MM.1S (cell line): ENCODE data around the gene NTN4.

Experiments
- DNase-seq: peaks from one replicate; pipeline ENCODE4 v3.0.0-alpha.2; 2015
- H2AFZ ChIP-seq: fragments of 300-600 bp; sonication (generic); 2 replicates; pipeline ENCODE4 v1.6.0; 2016; ENCODE audit warnings: antibody characterized with exemption, low read length
- H3F3A ChIP-seq: fragments of 300-600 bp; sonication (generic); 2 replicates; pipeline ENCODE4 v1.6.1; 2016; ENCODE audit warnings: mild to moderate bottlenecking, antibody characterized with exemption, low read length, moderate library complexity, mixed read lengths; ENCODE audit not compliant: insufficient read depth
- H3K27ac ChIP-seq: fragments of 300-600 bp; sonication (generic); 2 replicates; pipeline ENCODE4 v1.5.1; 2016; ENCODE audit warnings: mild to moderate bottlenecking, low read length
- H3K27me3 ChIP-seq: fragments of 300-600 bp; sonication (generic); replicated peaks from 2 replicates; pipeline ENCODE4 v1.6.0; 2016; ENCODE audit warnings: low read length; ENCODE audit not compliant: insufficient read depth
- H3K36me3 ChIP-seq: fragments of 300-600 bp; sonication (generic); replicated peaks from 2 replicates; pipeline ENCODE4 v1.6.1; 2016; ENCODE audit warnings: mild to moderate bottlenecking, low read length, mixed read lengths; ENCODE audit not compliant: insufficient read depth
- H3K4me1 ChIP-seq: fragments of 300-600 bp; sonication (generic); 2 replicates; pipeline ENCODE4 v1.6.1; 2016; ENCODE audit warnings: low read length, mixed read lengths
- H3K4me2 ChIP-seq: fragments of 300-600 bp; sonication (generic); 2 replicates; pipeline ENCODE4 v1.6.0; 2016; ENCODE audit warnings: low read depth, low read length
- H3K4me3 ChIP-seq: fragments of 300-600 bp; sonication (generic); 2 replicates; pipeline ENCODE4 v1.5.1; 2016; ENCODE audit warnings: low read length, mixed read lengths
- H3K79me2 ChIP-seq: fragments of 300-600 bp; sonication (generic); 2 replicates; pipeline ENCODE4 v1.6.1; 2016; ENCODE audit warnings: mixed run types, low read length, mixed read lengths
- H3K9ac ChIP-seq: fragments of 300-600 bp; sonication (generic); 2 replicates; pipeline ENCODE4 v1.6.1; 2016; ENCODE audit warnings: low read length, mixed read lengths
- H3K9me2 ChIP-seq: fragments of 300-600 bp; sonication (generic); replicated peaks from 2 replicates; pipeline ENCODE4 v1.6.1; 2016; ENCODE audit warnings: mild to moderate bottlenecking, low read length, mixed read lengths; ENCODE audit not compliant: insufficient read depth
- H3K9me3 ChIP-seq: fragments of 300-600 bp; sonication (generic); replicated peaks from 2 replicates; pipeline ENCODE4 v1.6.1; 2016; ENCODE audit warnings: mild to moderate bottlenecking, low read length, mixed read lengths; ENCODE audit not compliant: insufficient read depth
- H4K20me1 ChIP-seq: fragments of 300-600 bp; sonication (generic); 2 replicates; pipeline ENCODE4 v1.6.1; 2016; ENCODE audit warnings: mild to moderate bottlenecking, low read length, moderate library complexity, mixed read lengths; ENCODE audit not compliant: insufficient read depth
- EZH2 ChIP-seq: fragments of 300-600 bp; sonication (generic); optimal IDR thresholded peaks from 2 replicates; pipeline ENCODE3; 2017; ENCODE audit warnings: low read depth, mild to moderate bottlenecking, antibody characterized with exemption, low read length, mixed read lengths
- EZH2phosphoT487 ChIP-seq: fragments of 300-600 bp; sonication (generic); IDR thresholded peaks from 2 replicates; pipeline ENCODE4 v1.6.1; 2018; ENCODE audit warnings: antibody characterized with exemption, low read length
- TF ChIP-seq, protein P1 (sequence below): fragments of 300-600 bp; sonication (generic); IDR thresholded peaks from 2 replicates; pipeline ENCODE4 v1.5.1; 2016; ENCODE audit warnings: antibody characterized with exemption, low read length, mixed read lengths

Gene NTN4

GRCh38 chr12:95808146-95808545 is 17.6 kb upstream of the NTN4 start:
- no peak for DNase-seq
- Histone ChIP-seq H2AFZ (no peak overlapping the region), H3K27me3 (no peaks in the 10 kb centered on the region), H3K79me2 (no peaks in the 10 kb centered on the region), H3K9me3 (no peaks in the 10 kb centered on the region), H4K20me1 (no peaks in the 10 kb centered on the region), H3K9me2 (no peaks in the 10 kb centered on the region), H3K27ac (no peak overlapping the region), H3K4me3 (no peak overlapping the region), H3K4me1 (no peaks in the 10 kb centered on the region), H3K4me2 (no peak overlapping the region), H3F3A (no peaks in the 10 kb centered on the region), H3K36me3 (no peaks in the 10 kb centered on the region), H3K9ac (no peak overlapping the region)
- TF ChIP-seq EZH2, result no peak
- TF ChIP-seq EZH2phosphoT487, result no peak
- TF ChIP-seq, protein P1, sequence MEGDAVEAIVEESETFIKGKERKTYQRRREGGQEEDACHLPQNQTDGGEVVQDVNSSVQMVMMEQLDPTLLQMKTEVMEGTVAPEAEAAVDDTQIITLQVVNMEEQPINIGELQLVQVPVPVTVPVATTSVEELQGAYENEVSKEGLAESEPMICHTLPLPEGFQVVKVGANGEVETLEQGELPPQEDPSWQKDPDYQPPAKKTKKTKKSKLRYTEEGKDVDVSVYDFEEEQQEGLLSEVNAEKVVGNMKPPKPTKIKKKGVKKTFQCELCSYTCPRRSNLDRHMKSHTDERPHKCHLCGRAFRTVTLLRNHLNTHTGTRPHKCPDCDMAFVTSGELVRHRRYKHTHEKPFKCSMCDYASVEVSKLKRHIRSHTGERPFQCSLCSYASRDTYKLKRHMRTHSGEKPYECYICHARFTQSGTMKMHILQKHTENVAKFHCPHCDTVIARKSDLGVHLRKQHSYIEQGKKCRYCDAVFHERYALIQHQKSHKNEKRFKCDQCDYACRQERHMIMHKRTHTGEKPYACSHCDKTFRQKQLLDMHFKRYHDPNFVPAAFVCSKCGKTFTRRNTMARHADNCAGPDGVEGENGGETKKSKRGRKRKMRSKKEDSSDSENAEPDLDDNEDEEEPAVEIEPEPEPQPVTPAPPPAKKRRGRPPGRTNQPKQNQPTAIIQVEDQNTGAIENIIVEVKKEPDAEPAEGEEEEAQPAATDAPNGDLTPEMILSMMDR, result no peak

DNA sequence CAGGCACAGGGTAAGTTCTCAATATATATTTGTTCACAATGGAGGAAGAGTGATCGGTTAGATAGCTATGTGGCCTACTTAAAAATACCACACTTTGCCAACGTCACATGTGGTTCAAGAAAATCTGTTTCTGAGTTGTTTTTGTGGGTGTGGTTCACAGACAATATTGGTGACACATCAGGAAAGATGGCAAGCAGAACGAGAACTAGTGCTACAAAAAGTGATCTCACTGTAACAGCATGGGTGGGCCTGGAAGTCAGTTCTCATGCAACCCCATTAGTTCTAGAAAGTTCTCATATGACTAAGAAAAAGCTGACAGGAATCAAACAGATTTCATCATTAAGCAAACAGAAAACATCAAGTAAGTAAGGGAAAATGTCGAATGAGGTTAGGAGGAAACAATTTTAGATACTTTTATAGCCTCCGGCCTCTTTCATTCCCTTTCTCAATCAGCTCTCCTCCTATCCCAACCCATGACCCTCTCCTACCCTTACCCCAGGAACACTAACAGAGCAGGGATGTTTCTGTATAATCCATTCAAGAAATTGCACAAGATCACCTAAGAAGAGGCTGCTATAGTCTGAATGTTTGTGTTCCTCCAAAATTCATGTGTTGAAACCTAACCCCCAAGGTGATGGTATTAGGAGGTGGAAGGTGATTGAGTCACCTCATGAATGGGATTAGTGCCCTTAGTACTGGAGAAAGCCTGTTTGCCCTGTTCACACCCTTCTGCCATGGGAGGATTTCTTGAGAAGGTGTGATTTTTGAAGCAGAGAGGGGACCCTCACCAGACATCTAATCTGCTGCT is 15.5 kb upstream of the NTN4 start:
- no peak for DNase-seq
- no peaks in the 10 kb centered on the region for H3K9me2 ChIP-seq
- no peaks in the 10 kb centered on the region for H3K79me2 ChIP-seq
- no peaks in the 10 kb centered on the region for H3K9me3 ChIP-seq
- no peak overlapping the region for H2AFZ ChIP-seq
- no peaks in the 10 kb centered on the region for H3K36me3 ChIP-seq
- no peaks in the 10 kb centered on the region for H3K4me1 ChIP-seq
- H3K4me2 ChIP-seq, result no peak overlapping the region
- TF ChIP-seq, protein P1, result no peak
- no peak for TF ChIP-seq EZH2
- no peak for TF ChIP-seq EZH2phosphoT487
- H4K20me1 ChIP-seq, result no peaks in the 10 kb centered on the region
- H3K27me3 ChIP-seq, result no peaks in the 10 kb centered on the region
- H3K9ac ChIP-seq, result no peak overlapping the region
- H3K27ac ChIP-seq, result no peak overlapping the region
- H3K4me3 ChIP-seq, result no peak overlapping the region
- H3F3A ChIP-seq, result no peaks in the 10 kb centered on the region

- Histone ChIP-seq H3K4me3 (no peak overlapping the region), H3K27ac (no peak overlapping the region), H2AFZ (no peak overlapping the region), H3K4me1 (no peaks in the 10 kb centered on the region), H3K9me3 (no peaks in the 10 kb centered on the region), H3K79me2 (no peaks in the 10 kb centered on the region), H3K4me2 (no peak overlapping the region), H3K9ac (no peak overlapping the region), H4K20me1 (no peaks in the 10 kb centered on the region), H3K27me3 (no peaks in the 10 kb centered on the region), H3K36me3 (no peaks in the 10 kb centered on the region), H3K9me2 (no peaks in the 10 kb centered on the region), H3F3A (no peaks in the 10 kb centered on the region)
- no peak for DNase-seq
- TF ChIP-seq EZH2phosphoT487 (no peak), EZH2 (no peak)
- TF ChIP-seq, protein P1, result no peak
These were observed 13.7 kb upstream of the NTN4 start for GRCh38 chr12:95804291-95804690.
